ENCODE measurements around the gene PRRG1. TPM values are rescaled to one million over a fixed set of nuclear protein-coding genes. Genes with fewer than 3 reads are reported as not detected.
"Not testable (repeated sequence)": the region's sequence is repeated elsewhere in the genome, so short reads cannot be mapped to it uniquely, and the experiment has no call there.

Gene PRRG1
- total RNA-seq (10 to 100 TPM; 16.6 to 17.9 TPM), polyA plus RNA-seq (ENCODE audit: insufficient read length in 2 of 2) (10 to 100 TPM; 12.2 to 15.7 TPM)
- long read RNA-seq, donor 1, full-length matches to known transcripts, result 10 of 10 reads
- long read RNA-seq, donor 1, partial matches to known transcripts, result 0 of 10 reads
- long read RNA-seq, donor 1, other reads (novel, unspliced or antisense), result 0 of 10 reads
- long read RNA-seq, donor 2, full-length matches to known transcripts, result 2 of 2 reads
- long read RNA-seq, donor 2, partial matches to known transcripts, result 0 of 2 reads
- long read RNA-seq, donor 2, other reads (novel, unspliced or antisense), result 0 of 2 reads
- long read RNA-seq, donor 3, full-length matches to known transcripts, result 1 of 1 reads
- long read RNA-seq, donor 3, partial matches to known transcripts, result 0 of 1 reads
- long read RNA-seq, donor 3, other reads (novel, unspliced or antisense), result 0 of 1 reads
- long read RNA-seq, donor 4, full-length matches to known transcripts, result 5 of 10 reads
- long read RNA-seq, donor 4, partial matches to known transcripts, result 5 of 10 reads
- long read RNA-seq, donor 4, other reads (novel, unspliced or antisense), result 0 of 10 reads

DNA sequence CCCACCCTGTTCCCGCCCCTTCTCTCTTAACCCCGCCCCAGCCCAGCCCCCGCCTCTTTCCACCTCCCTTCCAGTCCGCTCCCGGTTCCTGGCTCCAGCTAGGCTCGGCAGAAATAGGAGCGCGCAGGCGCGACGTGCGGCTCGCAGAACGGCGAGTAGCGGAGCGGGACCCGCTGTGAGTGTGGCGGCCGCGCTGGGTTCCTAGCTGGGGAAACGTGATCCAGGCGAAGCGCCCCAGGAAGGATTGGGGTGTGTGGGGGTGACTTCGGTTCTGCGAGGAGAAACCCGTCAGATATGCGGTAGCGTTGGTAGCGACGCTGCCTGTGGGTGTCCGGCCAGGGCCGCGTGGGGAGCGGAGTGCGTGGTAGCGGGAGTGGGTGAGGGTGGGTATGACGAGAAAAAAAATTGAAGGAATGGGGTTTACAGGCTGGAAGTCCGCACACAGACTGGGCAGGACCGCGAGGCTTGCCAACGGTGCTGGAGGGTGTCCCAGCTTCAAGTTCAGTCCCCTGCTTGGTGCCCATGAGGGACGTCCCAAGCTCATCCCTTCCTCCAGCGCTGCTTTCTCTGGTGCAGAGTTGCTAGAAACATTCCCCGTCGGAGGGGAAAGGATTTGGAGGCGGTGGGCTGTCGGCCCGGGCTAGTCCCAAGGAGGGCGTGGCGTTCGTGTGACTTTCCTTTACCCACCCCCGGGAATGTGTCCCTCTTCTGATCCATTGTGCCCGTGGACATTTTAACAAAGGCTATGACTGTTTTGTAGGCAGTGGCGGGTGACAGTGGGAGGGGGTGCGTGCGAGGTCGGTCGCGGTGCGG lies at the start of gene PRRG1:
PRRG1 (plus strand) TSS at position 144 of the 813 bp plus-strand sequence. CDS start 56,886 bp downstream, outside the sequence.
- Histone ChIP-seq H3K4me3 (ENCODE audit: low read depth, low read length) (peak within 1 kb of the TSS; percentile 74), H3K27me3 (ENCODE audit: control insufficient read depth, insufficient read depth, low read length) (peaks cover 4% of the 10 kb centered on the region), H3K27ac (ENCODE audit: low read depth, low read length) (peak within 1 kb of the TSS; percentile 93), H3K36me3 (ENCODE audit: control insufficient read depth, insufficient read depth, low read length) (no peaks in the 10 kb centered on the region), H3K9me3 (ENCODE audit: control insufficient read depth, insufficient read depth, low read length) (no peaks in the 10 kb centered on the region), H3K4me1 (ENCODE audit: control insufficient read depth, insufficient read depth, low read length) (no peaks in the 10 kb centered on the region)
- WGBS (ENCODE audit: insufficient coverage), result 18% methylated on average over 52 of the region's 61 CpGs
- peak; percentile 48 to 94 (median 65) for DNase-seq (ENCODE audit: low read depth in 4 of 6, low spot score in 6 of 6)

GRCh38 chrX:37302569-37302968 lies 46.6 kb upstream of the PRRG1 start:
- H3K4me1 ChIP-seq (ENCODE audit: control insufficient read depth, insufficient read depth, low read length), result no peaks in the 10 kb centered on the region
- H3K27ac ChIP-seq (ENCODE audit: low read depth, low read length), result no peak overlapping the region
- H3K36me3 ChIP-seq (ENCODE audit: control insufficient read depth, insufficient read depth, low read length), result no peaks in the 10 kb centered on the region
- no peaks in the 10 kb centered on the region for H3K9me3 ChIP-seq (ENCODE audit: control insufficient read depth, insufficient read depth, low read length)
- DNase-seq (ENCODE audit: low read depth in 4 of 6, low spot score in 6 of 6), result no peak
- no peak overlapping the region for H3K4me3 ChIP-seq (ENCODE audit: low read depth, low read length)
- no CpG with 5 or more reads among the region's 1 CpG for WGBS (ENCODE audit: insufficient coverage)
- no peaks in the 10 kb centered on the region for H3K27me3 ChIP-seq (ENCODE audit: control insufficient read depth, insufficient read depth, low read length)

DNA sequence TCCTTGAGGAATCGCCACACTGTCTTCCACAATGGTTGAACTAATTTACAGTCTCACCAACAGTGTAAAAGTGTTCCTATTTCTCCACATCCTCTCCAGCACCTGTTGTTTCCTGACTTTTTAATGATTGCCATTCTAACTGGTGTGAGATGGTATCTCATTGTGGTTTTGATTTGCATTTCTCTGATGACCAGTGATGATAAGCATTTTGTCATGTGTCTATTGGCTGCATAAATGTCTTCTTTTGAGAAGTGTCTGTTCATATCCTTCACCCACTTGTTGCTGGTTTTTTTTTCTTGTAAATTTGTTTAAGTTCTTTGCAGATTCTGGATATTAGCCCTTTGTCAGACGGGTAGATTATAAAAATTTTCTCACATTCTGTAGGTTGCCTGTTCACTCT lies 43.9 kb upstream of the PRRG1 start:
- DNase-seq (ENCODE audit: low read depth in 4 of 6, low spot score in 6 of 6); H3K4me3 ChIP-seq (ENCODE audit: low read depth, low read length); H3K27me3 ChIP-seq (ENCODE audit: control insufficient read depth, insufficient read depth, low read length); H3K4me1 ChIP-seq (ENCODE audit: control insufficient read depth, insufficient read depth, low read length); H3K27ac ChIP-seq (ENCODE audit: low read depth, low read length); H3K9me3 ChIP-seq (ENCODE audit: control insufficient read depth, insufficient read depth, low read length); H3K36me3 ChIP-seq (ENCODE audit: control insufficient read depth, insufficient read depth, low read length): not testable (repeated sequence)
- WGBS (ENCODE audit: insufficient coverage), result no CpG with 5 or more reads among the region's 2 CpGs

DNA sequence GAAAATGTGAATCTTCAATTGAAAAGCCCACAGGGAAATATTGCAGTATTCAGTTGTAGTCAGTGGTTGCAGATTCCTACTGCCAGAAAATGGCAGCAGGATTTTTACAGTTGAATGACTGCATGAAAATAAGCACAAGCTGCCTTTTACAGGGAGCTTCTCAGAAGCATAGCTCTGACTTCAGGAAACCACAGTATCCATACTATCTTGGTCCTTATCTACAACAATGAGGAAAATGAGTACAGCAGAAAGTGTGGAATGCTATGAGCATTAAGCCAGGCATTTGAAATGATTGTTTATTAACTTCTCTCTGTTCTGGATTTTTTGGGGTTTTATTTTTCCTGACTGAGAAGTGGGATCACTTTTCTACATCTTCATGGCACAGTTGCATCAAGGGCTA lies 34.6 kb upstream of the PRRG1 start:
- Histone ChIP-seq H3K9me3 (ENCODE audit: control insufficient read depth, insufficient read depth, low read length) (no peaks in the 10 kb centered on the region), H3K36me3 (ENCODE audit: control insufficient read depth, insufficient read depth, low read length) (no peaks in the 10 kb centered on the region), H3K27ac (ENCODE audit: low read depth, low read length) (no peak overlapping the region), H3K4me1 (ENCODE audit: control insufficient read depth, insufficient read depth, low read length) (no peaks in the 10 kb centered on the region), H3K27me3 (ENCODE audit: control insufficient read depth, insufficient read depth, low read length) (peaks cover 3% of the 10 kb centered on the region), H3K4me3 (ENCODE audit: low read depth, low read length) (no peak overlapping the region)
- DNase-seq (ENCODE audit: low read depth in 4 of 6, low spot score in 6 of 6), result peak in 1 of 6 donors; percentile 2

GRCh38 chrX:37315511-37316248 lies 33.5 kb upstream of the PRRG1 start:
- Histone ChIP-seq H3K36me3 (ENCODE audit: control insufficient read depth, insufficient read depth, low read length) (no peaks in the 10 kb centered on the region), H3K27me3 (ENCODE audit: control insufficient read depth, insufficient read depth, low read length) (peaks cover 5% of the 10 kb centered on the region), H3K9me3 (ENCODE audit: control insufficient read depth, insufficient read depth, low read length) (no peaks in the 10 kb centered on the region), H3K4me1 (ENCODE audit: control insufficient read depth, insufficient read depth, low read length) (no peaks in the 10 kb centered on the region), H3K27ac (ENCODE audit: low read depth, low read length) (no peak overlapping the region), H3K4me3 (ENCODE audit: low read depth, low read length) (no peak overlapping the region)
- DNase-seq (ENCODE audit: low read depth in 4 of 6, low spot score in 6 of 6), result no peak
- WGBS (ENCODE audit: insufficient coverage), result 83% methylated on average over 1 of the region's 4 CpGs

DNA sequence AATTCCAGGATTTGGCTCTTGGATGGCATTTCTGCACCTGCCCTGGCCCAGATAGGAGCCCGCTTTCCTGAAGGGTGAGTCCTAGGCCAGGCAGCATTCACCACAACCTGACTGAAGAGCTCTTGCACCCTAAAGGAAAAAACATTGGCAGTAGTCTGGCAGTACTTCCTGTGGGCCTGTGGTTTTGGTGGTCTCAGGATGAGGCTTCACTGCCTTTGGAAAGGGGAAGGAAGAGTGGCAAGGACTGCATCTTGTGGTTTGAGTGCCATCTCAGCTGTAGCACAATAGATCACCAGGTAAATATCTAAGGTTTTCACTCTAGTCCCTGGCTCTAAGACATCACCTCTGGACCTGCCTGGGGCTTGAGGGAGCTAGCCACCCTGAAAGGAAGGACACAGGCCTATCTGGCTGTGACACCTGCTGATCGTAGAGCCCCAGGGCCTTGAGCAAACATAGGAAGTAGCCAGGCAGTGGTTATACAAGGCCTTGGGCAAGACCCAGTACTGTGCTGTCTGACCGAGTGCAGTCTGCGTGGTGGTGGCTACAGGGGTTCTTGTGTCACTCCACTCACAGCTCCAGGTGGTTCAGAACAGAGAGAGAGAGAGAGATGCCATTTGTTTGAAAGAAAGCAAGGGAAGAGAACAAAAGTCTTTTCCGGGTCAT lies 28.5 kb upstream of the PRRG1 start:
- H3K4me3 ChIP-seq (ENCODE audit: low read depth, low read length), result no peak overlapping the region
- H3K27me3 ChIP-seq (ENCODE audit: control insufficient read depth, insufficient read depth, low read length), result peaks cover 2% of the 10 kb centered on the region
- H3K36me3 ChIP-seq (ENCODE audit: control insufficient read depth, insufficient read depth, low read length), result no peaks in the 10 kb centered on the region
- H3K9me3 ChIP-seq (ENCODE audit: control insufficient read depth, insufficient read depth, low read length), result peaks cover 3% of the 10 kb centered on the region
- 76% methylated on average over 5 of the region's 5 CpGs for WGBS (ENCODE audit: insufficient coverage)
- no peak for DNase-seq (ENCODE audit: low read depth in 4 of 6, low spot score in 6 of 6)
- H3K27ac ChIP-seq (ENCODE audit: low read depth, low read length), result no peak overlapping the region
- H3K4me1 ChIP-seq (ENCODE audit: control insufficient read depth, insufficient read depth, low read length), result no peaks in the 10 kb centered on the region

DNA sequence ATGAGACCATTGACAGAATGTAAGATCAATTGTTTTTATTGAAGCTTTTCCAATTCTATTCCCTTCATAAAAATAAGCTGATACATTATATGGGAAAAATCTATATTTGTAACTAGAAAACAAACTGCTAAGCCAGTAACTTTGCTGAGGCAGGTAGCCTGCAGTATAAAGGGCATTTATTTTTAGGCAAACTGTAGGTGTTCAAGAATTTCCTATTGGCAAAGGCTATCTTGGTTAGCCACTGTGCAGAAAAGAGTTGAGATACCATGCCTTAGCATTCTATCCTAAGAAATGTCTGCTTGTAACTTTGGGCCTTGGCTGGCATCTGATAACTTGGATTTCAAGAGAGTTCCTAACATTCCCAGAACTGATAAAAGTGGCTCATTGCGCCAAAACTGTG lies 18.5 kb upstream of the PRRG1 start:
- Histone ChIP-seq H3K9me3 (ENCODE audit: control insufficient read depth, insufficient read depth, low read length) (no peaks in the 10 kb centered on the region), H3K4me3 (ENCODE audit: low read depth, low read length) (no peak overlapping the region), H3K4me1 (ENCODE audit: control insufficient read depth, insufficient read depth, low read length) (no peaks in the 10 kb centered on the region), H3K36me3 (ENCODE audit: control insufficient read depth, insufficient read depth, low read length) (no peaks in the 10 kb centered on the region), H3K27me3 (ENCODE audit: control insufficient read depth, insufficient read depth, low read length) (peaks cover 3% of the 10 kb centered on the region), H3K27ac (ENCODE audit: low read depth, low read length) (no peak overlapping the region)
- no peak for DNase-seq (ENCODE audit: low read depth in 4 of 6, low spot score in 6 of 6)
- 60% methylated on average over 1 of the region's 1 CpG for WGBS (ENCODE audit: insufficient coverage)

- WGBS (ENCODE audit: insufficient coverage), result no CpG with 5 or more reads among the region's 4 CpGs
- H3K4me3 ChIP-seq (ENCODE audit: low read depth, low read length), result no peak overlapping the region
- no peaks in the 10 kb centered on the region for H3K36me3 ChIP-seq (ENCODE audit: control insufficient read depth, insufficient read depth, low read length)
- no peak for DNase-seq (ENCODE audit: low read depth in 4 of 6, low spot score in 6 of 6)
- no peaks in the 10 kb centered on the region for H3K4me1 ChIP-seq (ENCODE audit: control insufficient read depth, insufficient read depth, low read length)
- H3K9me3 ChIP-seq (ENCODE audit: control insufficient read depth, insufficient read depth, low read length), result no peaks in the 10 kb centered on the region
- no peak overlapping the region for H3K27ac ChIP-seq (ENCODE audit: low read depth, low read length)
- H3K27me3 ChIP-seq (ENCODE audit: control insufficient read depth, insufficient read depth, low read length), result peaks cover 3% of the 10 kb centered on the region
These were observed 17.6 kb upstream of the PRRG1 start for GRCh38 chrX:37331546-37331945.

- H3K4me1 ChIP-seq (ENCODE audit: control insufficient read depth, insufficient read depth, low read length), result no peaks in the 10 kb centered on the region
- no peak overlapping the region for H3K27ac ChIP-seq (ENCODE audit: low read depth, low read length)
- H3K36me3 ChIP-seq (ENCODE audit: control insufficient read depth, insufficient read depth, low read length), result no peaks in the 10 kb centered on the region
- H3K4me3 ChIP-seq (ENCODE audit: low read depth, low read length), result no peak overlapping the region
- DNase-seq (ENCODE audit: low read depth in 4 of 6, low spot score in 6 of 6), result peak in 1 of 6 donors; percentile 1
- H3K27me3 ChIP-seq (ENCODE audit: control insufficient read depth, insufficient read depth, low read length), result peaks cover 3% of the 10 kb centered on the region
- H3K9me3 ChIP-seq (ENCODE audit: control insufficient read depth, insufficient read depth, low read length), result no peaks in the 10 kb centered on the region
- no CpG with 5 or more reads among the region's 2 CpGs for WGBS (ENCODE audit: insufficient coverage)
These were observed 17.1 kb upstream of the PRRG1 start for GRCh38 chrX:37332055-37332454.

Measured in spinal cord (tissue), 10 donors.